ENCODE measurements around the gene TMEM11.

The TMEM11 gene

GRCh38 chr17:21204935-21205334, 9.0 kb downstream of the TMEM11 start:
- Histone ChIP-seq H3K27ac (replicated peaks) (no peak overlapping the region), H3K27me3 (ENCODE audit: insufficient read depth, poor library complexity, severe bottlenecking) (no peaks in the 10 kb centered on the region), H3K4me3 (replicated peaks; ENCODE audit: insufficient read depth, low read length) (no peak overlapping the region)
- no peak for DNase-seq (ENCODE audit: low read depth in 1 of 2, low spot score in 1 of 2)
- TF ChIP-seq GABPA (IDR thresholded peaks at IDR 0.05; ENCODE audit: low read depth) = no peak
- no peak for TF ChIP-seq CTCF (IDR thresholded peaks at IDR 0.05; ENCODE audit: insufficient read depth, low read length)
- TF ChIP-seq POLR2AphosphoS5 (IDR thresholded peaks at IDR 0.05; ENCODE audit: low read depth) = no peak
- TF ChIP-seq SPI1 (IDR thresholded peaks at IDR 0.05; ENCODE audit: borderline replicate concordance, low read depth) = no peak
- no peak for TF ChIP-seq REST (IDR thresholded peaks at IDR 0.05; ENCODE audit: insufficient replicate concordance, low read depth)

- H3K27ac ChIP-seq (replicated peaks) = no peak overlapping the region
- H3K4me3 ChIP-seq (replicated peaks; ENCODE audit: insufficient read depth, low read length) = no peak overlapping the region
- no peaks in the 10 kb centered on the region for H3K27me3 ChIP-seq (ENCODE audit: insufficient read depth, poor library complexity, severe bottlenecking)
- no peak for DNase-seq (ENCODE audit: low read depth in 1 of 2, low spot score in 1 of 2)
- TF ChIP-seq POLR2AphosphoS5 (IDR thresholded peaks at IDR 0.05; ENCODE audit: low read depth) (no peak), REST (IDR thresholded peaks at IDR 0.05; ENCODE audit: insufficient replicate concordance, low read depth) (no peak), CTCF (IDR thresholded peaks at IDR 0.05; ENCODE audit: insufficient read depth, low read length) (no peak), GABPA (IDR thresholded peaks at IDR 0.05; ENCODE audit: low read depth) (no peak), SPI1 (IDR thresholded peaks at IDR 0.05; ENCODE audit: borderline replicate concordance, low read depth) (no peak)
Observed at GRCh38 chr17:21202512-21202911, 11.4 kb downstream of the TMEM11 start.

GRCh38 chr17:21201874-21202273, 12.1 kb downstream of the TMEM11 start:
- DNase-seq (ENCODE audit: low read depth in 1 of 2, low spot score in 1 of 2) = no peak
- TF ChIP-seq SPI1 (IDR thresholded peaks at IDR 0.05; ENCODE audit: borderline replicate concordance, low read depth) = no peak
- no peak for TF ChIP-seq REST (IDR thresholded peaks at IDR 0.05; ENCODE audit: insufficient replicate concordance, low read depth)
- no peak for TF ChIP-seq POLR2AphosphoS5 (IDR thresholded peaks at IDR 0.05; ENCODE audit: low read depth)
- no peak for TF ChIP-seq GABPA (IDR thresholded peaks at IDR 0.05; ENCODE audit: low read depth)
- TF ChIP-seq CTCF (IDR thresholded peaks at IDR 0.05; ENCODE audit: insufficient read depth, low read length) = no peak
- Histone ChIP-seq H3K27ac (replicated peaks) (no peak overlapping the region), H3K27me3 (ENCODE audit: insufficient read depth, poor library complexity, severe bottlenecking) (no peaks in the 10 kb centered on the region), H3K4me3 (replicated peaks; ENCODE audit: insufficient read depth, low read length) (no peak overlapping the region)
